ENCODE data around the gene TCF4.

Gene TCF4

GRCh38 chr18:55374741-55375140 is 213.3 kb downstream of the TCF4 start:
- no peak for DNase-seq

GRCh38 chr18:55372209-55372608 is 215.8 kb downstream of the TCF4 start:
- no peak for DNase-seq

GRCh38 chr18:55370936-55371335 is 217.1 kb downstream of the TCF4 start:
- DNase-seq: no peak

GRCh38 chr18:55369346-55369745 is 218.6 kb downstream of the TCF4 start:
- no peak for DNase-seq

DNA sequence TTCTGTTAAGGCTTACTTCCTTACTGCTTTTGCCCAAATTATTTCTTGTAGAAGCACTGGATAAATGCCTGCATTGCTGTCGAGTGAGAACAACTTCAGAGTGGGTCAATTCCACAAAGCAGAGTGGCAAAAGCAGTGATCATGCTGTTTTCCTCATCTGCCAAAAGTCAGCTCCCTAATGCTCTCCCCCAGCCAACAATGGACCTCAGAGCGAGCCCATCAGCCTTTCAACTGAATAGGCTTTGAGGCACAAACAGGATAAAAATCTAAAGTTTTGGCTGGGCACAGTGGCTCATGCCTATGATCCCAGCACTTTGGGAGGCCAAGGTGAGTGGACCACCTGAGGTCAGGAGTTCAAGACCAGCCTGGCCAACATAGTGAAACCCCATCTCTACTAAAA is 222.7 kb downstream of the TCF4 start:
- DNase-seq: no peak

GRCh38 chr18:55362303-55362702 is 225.7 kb downstream of the TCF4 start:
- no peak for DNase-seq

GRCh38 chr18:55361492-55362250 is 226.3 kb downstream of the TCF4 start:
- no peak for DNase-seq

GRCh38 chr18:55360061-55360460 is 227.9 kb downstream of the TCF4 start:
- DNase-seq: no peak

DNA sequence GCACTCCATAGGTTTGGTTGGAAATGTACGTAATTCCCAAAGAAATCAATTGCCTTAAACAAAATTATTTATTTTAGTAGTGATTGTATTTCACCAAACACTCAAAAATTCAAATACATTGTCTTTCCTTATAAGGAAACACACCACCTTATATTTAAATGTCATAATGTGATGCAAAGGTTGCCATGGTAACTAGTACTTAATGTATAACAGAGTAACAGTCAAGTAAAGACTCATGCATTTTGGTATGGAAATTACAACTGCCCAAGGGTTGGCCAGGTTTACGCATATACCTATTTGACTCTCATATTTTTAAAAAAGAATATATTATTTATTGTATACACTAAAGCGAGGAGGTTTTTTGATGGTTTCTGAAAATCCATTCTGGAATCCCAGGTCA is 231.2 kb downstream of the TCF4 start:
- DNase-seq: no peak

DNA sequence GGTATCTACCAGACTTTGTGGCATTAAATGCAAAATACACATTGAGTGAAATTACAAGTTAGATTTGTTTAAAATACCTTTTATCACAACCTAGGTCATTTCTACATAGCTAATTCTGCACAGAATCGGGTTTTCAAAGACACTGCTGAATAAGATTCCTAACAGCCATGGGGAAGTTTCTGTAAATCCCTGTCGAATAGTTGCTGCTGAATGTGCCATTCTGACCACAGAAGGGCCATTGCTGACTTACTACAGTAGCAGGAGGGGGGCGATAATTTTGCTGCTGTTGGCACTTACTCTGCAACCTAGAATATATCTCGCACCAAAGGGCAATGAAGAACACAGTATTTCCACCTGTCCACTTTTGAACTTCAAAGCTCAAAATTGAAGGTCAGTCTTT is 232.8 kb downstream of the TCF4 start:
- no peak for DNase-seq

- no peak for DNase-seq
These were observed 233.2 kb downstream of the TCF4 start for GRCh38 chr18:55354795-55355194.

DNA sequence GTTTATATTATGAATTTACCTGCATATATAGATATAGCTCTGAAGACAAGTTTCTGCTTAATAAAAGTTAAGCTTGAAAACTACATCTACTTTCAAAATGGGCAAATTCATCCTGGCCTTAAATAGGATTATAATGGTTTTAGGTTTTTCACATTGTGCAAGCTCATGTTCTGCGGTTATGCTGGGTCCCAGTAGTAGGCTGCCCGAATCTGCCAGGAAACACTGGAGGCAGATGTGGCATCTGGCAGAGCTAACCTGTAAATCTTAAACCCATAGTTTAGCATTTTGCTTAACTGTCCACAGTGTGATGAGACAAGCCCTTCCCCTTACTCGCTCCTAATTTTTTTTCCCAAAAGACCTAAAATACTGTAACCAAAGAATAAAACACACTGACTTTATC is 234.2 kb downstream of the TCF4 start:
- no peak for DNase-seq

GRCh38 chr18:55353391-55353790 is 234.6 kb downstream of the TCF4 start:
- no peak for DNase-seq

DNA sequence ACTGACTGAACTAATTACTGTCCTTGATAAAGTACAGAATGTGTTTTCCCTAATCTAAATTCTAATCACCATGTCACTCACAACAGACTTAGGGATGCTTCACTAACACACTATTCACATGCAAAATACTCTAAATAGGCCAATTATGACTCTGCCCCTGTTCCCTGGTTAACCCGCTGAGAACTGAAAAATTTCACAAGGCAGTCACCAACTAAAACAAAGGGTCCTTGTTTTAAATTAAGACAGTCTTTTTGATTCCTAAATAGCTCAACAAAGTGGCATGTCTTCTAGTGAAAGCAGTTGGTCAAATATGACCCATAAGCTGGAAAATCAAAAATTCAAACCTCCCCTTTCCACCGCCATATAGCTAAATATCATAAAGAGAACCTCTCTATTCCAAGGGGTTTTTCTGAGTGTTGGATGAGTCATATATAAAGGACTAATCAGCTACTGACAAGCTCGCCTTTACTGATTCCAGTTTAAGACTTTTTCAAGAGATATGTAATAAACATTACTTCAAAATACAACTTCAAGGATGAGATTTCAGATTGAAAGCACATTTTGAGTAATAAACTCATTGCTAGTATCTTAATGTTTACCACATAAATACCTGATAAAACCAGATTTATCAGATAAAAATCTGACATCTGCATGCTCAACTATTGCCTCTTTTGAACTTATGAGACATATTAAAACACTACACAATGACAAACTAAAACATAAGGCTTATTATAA is 235.8 kb downstream of the TCF4 start:
- DNase-seq: no peak

DNA sequence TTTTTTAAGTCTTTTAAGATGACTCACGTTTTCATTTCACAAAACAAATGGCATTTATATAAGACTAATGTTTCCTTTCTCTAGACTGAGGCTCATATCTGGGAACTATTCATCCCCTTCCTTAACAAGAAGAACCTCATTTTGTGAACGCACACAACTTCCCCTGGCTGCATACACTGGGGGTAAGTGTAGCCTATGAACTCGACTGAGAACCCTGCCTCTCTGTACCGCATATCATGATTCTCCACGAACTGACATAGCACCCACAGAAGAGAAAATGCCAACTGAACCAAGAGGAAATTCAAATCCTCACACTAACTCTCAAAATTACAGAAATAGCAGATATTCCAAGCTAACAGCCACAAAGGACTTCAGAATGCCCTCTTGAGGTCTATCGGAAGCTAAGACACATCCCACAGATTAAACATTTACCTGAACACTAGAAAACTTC is 236.7 kb downstream of the TCF4 start:
- no peak for DNase-seq

- no peak for DNase-seq
These were observed 238.3 kb downstream of the TCF4 start for GRCh38 chr18:55349685-55350084.

DNA sequence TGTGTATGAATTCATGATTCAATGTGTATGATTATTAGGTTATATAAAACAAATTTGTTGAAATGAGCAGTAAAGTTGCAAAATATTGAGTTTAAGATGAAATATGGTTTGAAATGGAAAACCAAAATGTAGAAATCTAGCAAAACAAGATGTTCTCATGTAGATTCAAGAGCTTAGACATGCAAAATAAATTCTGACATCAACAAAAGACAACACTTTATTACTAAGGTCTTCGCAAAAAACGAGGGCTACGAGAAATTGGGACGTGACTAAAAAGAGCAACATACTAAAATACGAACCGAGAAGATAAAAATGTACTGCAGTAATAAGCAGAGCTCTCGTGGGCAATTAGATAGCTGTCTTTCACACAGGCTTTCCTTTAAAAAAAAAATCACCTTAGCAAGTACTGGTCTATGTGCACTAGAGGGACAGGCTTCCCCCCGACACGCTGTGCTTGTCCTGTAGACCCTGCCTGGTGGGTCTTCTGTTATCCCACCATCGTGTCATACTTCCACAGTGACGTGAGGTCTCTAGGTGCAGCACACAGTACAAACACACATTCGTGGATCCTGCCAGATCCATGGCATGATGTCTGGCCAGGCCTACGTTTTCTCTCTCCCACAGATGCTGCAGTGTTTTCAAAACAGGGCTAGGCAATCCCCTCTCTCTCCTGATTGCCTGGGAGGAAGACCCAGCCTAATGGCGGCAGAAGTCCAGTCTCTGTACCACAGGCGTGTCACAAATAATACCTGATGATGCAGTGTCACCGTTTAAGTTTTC is 240.8 kb downstream of the TCF4 start:
- DNase-seq: no peak

DNA sequence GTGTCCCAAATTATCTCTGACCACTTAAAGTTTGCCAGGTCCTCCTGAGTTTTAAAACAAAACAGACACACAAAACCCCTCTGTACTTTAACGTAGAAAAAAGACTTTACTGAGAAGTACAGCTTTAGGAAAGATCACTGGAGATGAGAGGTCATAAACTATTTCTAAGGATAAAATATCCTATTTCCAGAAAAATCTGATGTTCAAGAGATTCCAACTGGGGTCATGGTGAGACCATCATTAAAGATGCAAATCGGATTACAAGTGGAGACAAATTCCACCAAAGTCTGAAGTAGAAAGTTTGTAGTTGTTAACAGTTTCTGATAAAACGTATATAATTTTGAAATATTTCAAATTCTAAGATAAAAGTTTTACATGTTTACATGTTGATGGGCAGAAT is 241.6 kb downstream of the TCF4 start:
- DNase-seq: no peak

DNA sequence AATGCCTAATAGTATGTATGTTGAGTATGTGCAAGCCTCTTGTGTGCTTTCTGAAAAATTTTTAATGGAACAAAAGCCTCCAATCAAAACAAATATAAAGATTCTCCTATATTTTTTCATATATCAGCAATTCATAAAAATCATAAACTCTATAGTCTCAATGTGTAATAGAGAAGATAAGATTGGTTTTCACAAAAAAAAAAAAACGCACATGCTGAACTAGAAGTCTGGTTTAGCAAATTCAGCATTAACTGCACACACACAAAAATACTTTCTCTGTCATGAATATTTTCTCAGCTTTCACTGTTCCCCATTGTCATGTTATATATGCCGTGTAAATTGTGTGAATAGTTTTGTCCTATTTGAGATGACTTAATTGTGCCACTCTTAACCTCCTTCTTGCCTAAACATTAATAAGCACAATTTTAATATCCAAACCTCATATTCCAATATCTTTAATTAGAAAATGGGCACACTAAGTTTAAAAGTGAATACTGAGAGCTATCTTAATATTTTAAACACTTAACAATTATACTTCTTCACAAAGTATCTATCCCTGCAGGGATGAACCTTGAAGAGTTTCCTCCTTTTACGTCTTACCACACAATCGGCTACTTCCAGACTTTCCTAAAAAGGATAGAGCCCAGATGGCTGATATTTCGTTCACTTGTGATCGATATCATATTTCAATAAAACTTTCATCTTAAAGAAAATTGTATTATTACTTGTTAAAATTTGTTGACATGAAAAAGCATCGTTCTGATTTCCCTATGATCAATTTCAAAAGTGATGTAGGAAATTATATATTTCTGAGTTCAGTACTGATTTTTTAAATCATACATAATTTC is 242.7 kb downstream of the TCF4 start:
- DNase-seq: no peak

GRCh38 chr18:55343396-55344073 is 244.5 kb downstream of the TCF4 start:
- DNase-seq: no peak

GRCh38 chr18:55340998-55341397 is 247.0 kb downstream of the TCF4 start:
- DNase-seq: no peak

- no peak for DNase-seq
These were observed 248.0 kb downstream of the TCF4 start for GRCh38 chr18:55339990-55340389.

Data from stimulated activated CD4-positive, alpha-beta T cell treated with anti-CD3 and anti-CD28 coated beads, Interleukin-1b, Interleukin-23, amount 100 ng/mL, for 48 hours (primary cell).